ENCODE data around the gene PTMS. TPM values are rescaled to one million over a fixed set of nuclear protein-coding genes. Genes with fewer than 3 reads are reported as not detected.

The PTMS gene
- total and polyA plus RNA-seq, 2 of the 13 experiments (the other 11 are each of a cell fraction or from before 2014, with no cell fraction given) = 40.5 to 82.4 TPM

- DNase-seq (ENCODE audit: low spot score) (no peak), ATAC-seq (no peak), FAIRE-seq (no peak)
- Histone ChIP-seq H3K4me1 (ENCODE audit: insufficient read depth, low read length) (peaks cover 71% of the 10 kb centered on the region), H2AFZ (ENCODE audit: low read length) (no peak overlapping the region), H3K4me2 (ENCODE audit: low read depth, low read length) (peak overlapping the region; percentile 93), H3K27me3 (ENCODE audit: control insufficient read depth in 1 of 2, insufficient read depth in 2 of 2, low read length in 2 of 2) (no peaks in the 10 kb centered on the region), H3K9me3 (ENCODE audit: low read length) (no peaks in the 10 kb centered on the region), H3K27ac (ENCODE audit: extremely low read length, insufficient read depth, low read length) (peak overlapping the region; percentile 88), H3K4me3 (replicated peaks in 1 of 3; ENCODE audit: insufficient read depth in 1 of 3, low read depth in 2 of 3, low read length in 3 of 3) (peak overlapping the region; percentile 81 to 91 (median 86); a peak in 5 of 6 replicates), H3K79me2 (ENCODE audit: insufficient read depth, low read length) (peaks cover 20% of the 10 kb centered on the region), H4K20me1 (ENCODE audit: insufficient read depth, low read length) (0 out of 2 replicates have a peak, but pooled peaks cover 6% of the 10 kb centered on the region), H3K36me3 (replicated peaks in 1 of 2; ENCODE audit: control insufficient read depth in 1 of 2, insufficient read depth in 2 of 2, low read length in 2 of 2) (peaks cover 0 to 11% of the 10 kb centered on the region in 2 experiments; a peak in 1 of 5 replicates), H3K9ac (ENCODE audit: insufficient read depth, low read depth, low read length) (peak overlapping the region; percentile 90)
- ChIA-PET POLR2A (interaction anchor here (0.7 to 8.3 kb wide), 11 partner anchors 8 to 234 kb away, joined by 3 to 162 read pairs (median 4); partner anchors contain the start of genes CD4, CDCA3, COPS7A and GAPDH), CTCF (ENCODE audit: low intra/inter-chr PET ratio, low total read pairs) (interaction anchor here (2.3 kb wide), 1 partner anchor 15 kb away, joined by 13 read pairs; the partner anchor contains the start of gene MLF2)
- 62% methylated on average over 4 of the region's 6 CpGs for WGBS (ENCODE audit: low lambda C conversion rate)
- BruUV-seq (replicated peaks) = no TSS peak
- intact Hi-C loops (cut with micrococcal nuclease; ENCODE audit: unreplicated experiment) = no loop called here
- TF ChIP-seq ZNF549 (CRISPR knock-in tag; IDR thresholded peaks at IDR 0.05) (no peak), HIC2 (CRISPR knock-in tag; IDR thresholded peaks at IDR 0.05; ENCODE audit: low read depth) (no peak), ZBTB42 (CRISPR knock-in tag; IDR thresholded peaks at IDR 0.05) (no peak), POLR2AphosphoS5 (IDR thresholded peaks at IDR 0.05; ENCODE audit: low read depth, low read length) (peak; percentile 43; the same call in 1 of the 2 replicates), ZNF101 (CRISPR knock-in tag; IDR thresholded peaks at IDR 0.05; ENCODE audit: borderline replicate concordance, low read depth) (0 out of 2 replicates have a peak, but pooled peaks have one; percentile 38), ZIK1 (CRISPR knock-in tag; IDR thresholded peaks at IDR 0.05; ENCODE audit: borderline replicate concordance, low read depth) (0 out of 2 replicates have a peak, but pooled peaks have one; percentile 38), SPEN (CRISPR knock-in tag; IDR thresholded peaks at IDR 0.05; ENCODE audit: low read depth) (peak; percentile 9; the same call in 1 of the 2 replicates), SP1 (IDR thresholded peaks at IDR 0.05) (no peak), SP1 (CRISPR knock-in tag; IDR thresholded peaks at IDR 0.05) (no peak), RBFOX2 (IDR thresholded peaks at IDR 0.05; ENCODE audit: low read depth, low read length) (0 out of 2 replicates have a peak, but pooled peaks have one; percentile 9), KLF12 (CRISPR knock-in tag; IDR thresholded peaks at IDR 0.05; ENCODE audit: borderline replicate concordance) (no peak)
- in situ Hi-C loops (cut with HindIII; ENCODE audit: extremely low pct_ligation_motif_present, low pct_unique_long_range_greater_than_20kb) = no loop called here
Measured at GRCh38 chr12:6768437-6768914, 2.3 kb downstream of the PTMS start.

Measured in HepG2 (cell line).